ENCODE data around the gene GALNT18.

GALNT18 gene

GRCh38 chr11:11568651-11569229, 53.1 kb downstream of the GALNT18 start:
- DNase-seq (ENCODE audit: low spot score in 2 of 2): no peak
- Mint-ChIP-seq H3K36me3 (ENCODE audit: insufficient read depth) (no peaks in the 10 kb centered on the region), H3K9me3 (no peaks in the 10 kb centered on the region), H3K4me1 (no peaks in the 10 kb centered on the region), H3K27me3 (peaks cover 20% of the 10 kb centered on the region), H3K27ac (ENCODE audit: low read depth) (no peak overlapping the region), H3K4me3 (no peak overlapping the region)
- ATAC-seq (replicated peaks; ENCODE audit: extremely low read depth, poor library complexity, severe bottlenecking): no peak

GRCh38 chr11:11567936-11568650, 53.7 kb downstream of the GALNT18 start:
- Mint-ChIP-seq H3K27me3 (peaks cover 20% of the 10 kb centered on the region), H3K9me3 (no peaks in the 10 kb centered on the region), H3K27ac (ENCODE audit: low read depth) (no peak overlapping the region), H3K4me3 (no peak overlapping the region), H3K36me3 (ENCODE audit: insufficient read depth) (no peaks in the 10 kb centered on the region), H3K4me1 (no peaks in the 10 kb centered on the region)
- DNase-seq (ENCODE audit: low spot score in 2 of 2) (no peak), ATAC-seq (replicated peaks; ENCODE audit: extremely low read depth, poor library complexity, severe bottlenecking) (no peak)

- Mint-ChIP-seq H3K4me1 (no peaks in the 10 kb centered on the region), H3K27ac (ENCODE audit: low read depth) (no peak overlapping the region), H3K4me3 (no peak overlapping the region), H3K9me3 (no peaks in the 10 kb centered on the region), H3K27me3 (peaks cover 15% of the 10 kb centered on the region), H3K36me3 (ENCODE audit: insufficient read depth) (no peaks in the 10 kb centered on the region)
- DNase-seq (ENCODE audit: low spot score in 2 of 2) (no peak), ATAC-seq (replicated peaks; ENCODE audit: extremely low read depth, poor library complexity, severe bottlenecking) (no peak)
Observed at GRCh38 chr11:11565636-11566035, 56.2 kb downstream of the GALNT18 start.

GRCh38 chr11:11563200-11563975, 58.4 kb downstream of the GALNT18 start:
- no peak overlapping the region for H3K4me3 Mint-ChIP-seq
- H3K9me3 Mint-ChIP-seq: no peaks in the 10 kb centered on the region
- no peaks in the 10 kb centered on the region for H3K4me1 Mint-ChIP-seq
- no peak for ATAC-seq (replicated peaks; ENCODE audit: extremely low read depth, poor library complexity, severe bottlenecking)
- H3K27ac Mint-ChIP-seq (ENCODE audit: low read depth): no peak overlapping the region
- DNase-seq (ENCODE audit: low spot score in 2 of 2): no peak
- no peaks in the 10 kb centered on the region for H3K27me3 Mint-ChIP-seq
- H3K36me3 Mint-ChIP-seq (ENCODE audit: insufficient read depth): no peaks in the 10 kb centered on the region

- Mint-ChIP-seq H3K36me3 (ENCODE audit: insufficient read depth) (no peaks in the 10 kb centered on the region), H3K4me1 (no peaks in the 10 kb centered on the region), H3K27ac (ENCODE audit: low read depth) (no peak overlapping the region), H3K4me3 (no peak overlapping the region), H3K9me3 (no peaks in the 10 kb centered on the region), H3K27me3 (no peaks in the 10 kb centered on the region)
- no peak for DNase-seq (ENCODE audit: low spot score in 2 of 2)
- no peak for ATAC-seq (replicated peaks; ENCODE audit: extremely low read depth, poor library complexity, severe bottlenecking)
Observed at GRCh38 chr11:11561991-11562390, 59.8 kb downstream of the GALNT18 start.

DNA sequence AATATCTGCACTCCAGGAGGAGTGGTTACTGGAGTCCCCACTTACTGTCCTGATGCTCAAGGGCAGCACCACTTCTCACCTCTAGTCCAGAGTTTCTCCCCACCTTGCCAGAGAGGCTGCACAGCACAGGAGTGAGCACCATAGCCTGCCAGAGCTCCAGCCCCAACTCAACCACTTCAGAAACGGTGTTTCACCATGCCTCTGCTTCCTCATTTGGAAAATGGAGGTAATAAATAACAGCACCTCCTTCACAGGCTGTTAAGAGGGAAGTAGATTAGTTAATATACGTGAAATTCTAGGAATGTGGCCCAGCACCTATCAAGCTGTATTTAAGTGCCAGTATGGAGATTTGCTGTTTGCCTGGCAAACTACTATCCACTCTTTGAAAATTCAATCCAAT, 63.0 kb downstream of the GALNT18 start:
- no peak for DNase-seq (ENCODE audit: low spot score in 2 of 2)

DNA sequence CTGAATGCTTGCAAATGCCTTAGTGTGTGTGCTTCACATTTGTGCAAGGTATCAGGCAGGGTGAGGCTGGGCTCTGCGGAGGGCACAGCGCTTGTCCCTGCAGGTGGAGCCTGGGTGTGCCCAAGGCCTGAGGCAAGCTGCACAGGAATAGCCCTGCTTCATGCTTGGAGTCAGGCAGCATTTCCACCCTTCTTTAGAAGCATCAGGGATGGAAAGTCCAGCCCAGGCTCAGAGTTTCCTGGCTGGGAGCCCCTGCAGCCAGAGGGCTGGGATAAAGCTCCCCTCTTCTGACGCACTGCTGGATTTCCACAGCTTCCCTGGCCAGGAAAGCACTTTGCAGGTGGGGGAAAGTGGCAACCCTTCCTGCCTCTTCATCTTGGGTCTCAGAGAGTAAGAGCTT, 63.4 kb downstream of the GALNT18 start:
- Mint-ChIP-seq H3K4me3 (no peak overlapping the region), H3K27ac (ENCODE audit: low read depth) (no peak overlapping the region), H3K4me1 (no peaks in the 10 kb centered on the region), H3K36me3 (ENCODE audit: insufficient read depth) (peaks cover 3% of the 10 kb centered on the region), H3K9me3 (no peaks in the 10 kb centered on the region), H3K27me3 (peaks cover 12% of the 10 kb centered on the region)
- ATAC-seq (replicated peaks; ENCODE audit: extremely low read depth, poor library complexity, severe bottlenecking) (no peak), DNase-seq (ENCODE audit: low spot score in 2 of 2) (no peak)

More for the DNA sequence above, 63.0 kb downstream of the GALNT18 start:
- Mint-ChIP-seq H3K27ac (ENCODE audit: low read depth) (no peak overlapping the region), H3K4me1 (no peaks in the 10 kb centered on the region), H3K36me3 (ENCODE audit: insufficient read depth) (peaks cover 2% of the 10 kb centered on the region), H3K9me3 (no peaks in the 10 kb centered on the region), H3K4me3 (no peak overlapping the region), H3K27me3 (peaks cover 9% of the 10 kb centered on the region)
- ATAC-seq (replicated peaks; ENCODE audit: extremely low read depth, poor library complexity, severe bottlenecking): no peak

GRCh38 chr11:11555208-11555607, 66.6 kb downstream of the GALNT18 start:
- H3K36me3 Mint-ChIP-seq (ENCODE audit: insufficient read depth): peaks cover 3% of the 10 kb centered on the region
- ATAC-seq (replicated peaks; ENCODE audit: extremely low read depth, poor library complexity, severe bottlenecking): no peak
- no peaks in the 10 kb centered on the region for H3K4me1 Mint-ChIP-seq
- DNase-seq (ENCODE audit: low spot score in 2 of 2): no peak
- H3K27ac Mint-ChIP-seq (ENCODE audit: low read depth): no peak overlapping the region
- H3K9me3 Mint-ChIP-seq: no peaks in the 10 kb centered on the region
- peaks cover 19% of the 10 kb centered on the region for H3K27me3 Mint-ChIP-seq
- no peak overlapping the region for H3K4me3 Mint-ChIP-seq

- Mint-ChIP-seq H3K36me3 (ENCODE audit: insufficient read depth) (peaks cover 3% of the 10 kb centered on the region), H3K27me3 (peaks cover 28% of the 10 kb centered on the region), H3K9me3 (no peaks in the 10 kb centered on the region), H3K4me1 (no peaks in the 10 kb centered on the region), H3K4me3 (no peak overlapping the region), H3K27ac (ENCODE audit: low read depth) (no peak overlapping the region)
- no peak for ATAC-seq (replicated peaks; ENCODE audit: extremely low read depth, poor library complexity, severe bottlenecking)
- no peak for DNase-seq (ENCODE audit: low spot score in 2 of 2)
Observed at GRCh38 chr11:11553573-11553972, 68.2 kb downstream of the GALNT18 start.

DNA sequence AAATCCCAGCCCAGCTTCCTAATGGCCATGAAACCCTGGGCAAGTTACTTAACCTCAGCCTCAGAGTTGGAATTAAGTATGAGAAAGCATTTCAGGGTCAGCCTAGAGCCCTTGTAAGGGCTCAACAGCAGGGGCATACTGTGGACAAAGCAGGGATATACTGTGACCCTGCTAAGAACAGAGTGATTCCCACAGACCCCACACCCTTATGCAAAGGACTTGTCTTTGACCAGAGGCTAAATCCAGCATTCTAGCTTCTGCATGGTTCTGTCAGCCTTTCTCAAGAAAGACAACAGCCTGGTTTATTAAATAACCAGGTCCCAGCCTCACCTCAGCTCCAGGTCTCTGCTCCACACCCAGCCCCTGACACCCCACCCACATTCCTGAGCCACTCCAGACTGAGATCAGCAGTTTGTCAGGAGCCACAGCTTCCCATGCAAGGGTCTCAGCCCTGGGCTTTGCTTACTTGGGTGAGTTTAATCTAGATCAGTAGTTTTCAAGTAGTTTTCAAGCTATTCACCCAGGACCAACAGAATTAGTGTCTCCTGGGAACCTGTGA, 69.2 kb downstream of the GALNT18 start:
- Mint-ChIP-seq H3K4me3 (no peak overlapping the region), H3K9me3 (no peaks in the 10 kb centered on the region), H3K4me1 (no peaks in the 10 kb centered on the region), H3K27me3 (peaks cover 37% of the 10 kb centered on the region), H3K27ac (ENCODE audit: low read depth) (no peak overlapping the region), H3K36me3 (ENCODE audit: insufficient read depth) (peaks cover 3% of the 10 kb centered on the region)
- ATAC-seq (replicated peaks; ENCODE audit: extremely low read depth, poor library complexity, severe bottlenecking): no peak
- no peak for DNase-seq (ENCODE audit: low spot score in 2 of 2)

- DNase-seq (ENCODE audit: low spot score in 2 of 2) (no peak), ATAC-seq (replicated peaks; ENCODE audit: extremely low read depth, poor library complexity, severe bottlenecking) (no peak)
- Mint-ChIP-seq H3K27ac (ENCODE audit: low read depth) (no peak overlapping the region), H3K4me1 (no peaks in the 10 kb centered on the region), H3K9me3 (no peaks in the 10 kb centered on the region), H3K4me3 (no peak overlapping the region), H3K36me3 (ENCODE audit: insufficient read depth) (peaks cover 3% of the 10 kb centered on the region), H3K27me3 (peaks cover 38% of the 10 kb centered on the region)
Observed at GRCh38 chr11:11550534-11550933, 71.3 kb downstream of the GALNT18 start.

GRCh38 chr11:11545285-11546275, 76.2 kb downstream of the GALNT18 start:
- ATAC-seq (replicated peaks; ENCODE audit: extremely low read depth, poor library complexity, severe bottlenecking): no peak

More at GRCh38 chr11:11545285-11546275, 76.2 kb downstream of the GALNT18 start:
- no peak overlapping the region for H3K4me3 Mint-ChIP-seq
- no peaks in the 10 kb centered on the region for H3K36me3 Mint-ChIP-seq (ENCODE audit: insufficient read depth)
- no peaks in the 10 kb centered on the region for H3K9me3 Mint-ChIP-seq
- H3K27ac Mint-ChIP-seq (ENCODE audit: low read depth): no peak overlapping the region
- H3K27me3 Mint-ChIP-seq: peaks cover 22% of the 10 kb centered on the region
- no peaks in the 10 kb centered on the region for H3K4me1 Mint-ChIP-seq
- DNase-seq (ENCODE audit: low spot score in 2 of 2): no peak

Measured in central memory CD8-positive, alpha-beta T cell (primary cell).